Colon (tissue), 2 donors: Measurements from ENCODE around the gene ZSWIM7.
"Not testable (repeated sequence)": the region's sequence is repeated elsewhere in the genome, so short reads cannot be mapped to it uniquely, and the experiment has no call there.

Experiments
- FAIRE-seq: peaks from 2 replicates; lab custom pipeline; 2012; peaks lifted over from hg19 to GRCh38; lab: Jason Lieb, UNC
- donor health status: control.
- donor health status: control.

Gene ZSWIM7

DNA sequence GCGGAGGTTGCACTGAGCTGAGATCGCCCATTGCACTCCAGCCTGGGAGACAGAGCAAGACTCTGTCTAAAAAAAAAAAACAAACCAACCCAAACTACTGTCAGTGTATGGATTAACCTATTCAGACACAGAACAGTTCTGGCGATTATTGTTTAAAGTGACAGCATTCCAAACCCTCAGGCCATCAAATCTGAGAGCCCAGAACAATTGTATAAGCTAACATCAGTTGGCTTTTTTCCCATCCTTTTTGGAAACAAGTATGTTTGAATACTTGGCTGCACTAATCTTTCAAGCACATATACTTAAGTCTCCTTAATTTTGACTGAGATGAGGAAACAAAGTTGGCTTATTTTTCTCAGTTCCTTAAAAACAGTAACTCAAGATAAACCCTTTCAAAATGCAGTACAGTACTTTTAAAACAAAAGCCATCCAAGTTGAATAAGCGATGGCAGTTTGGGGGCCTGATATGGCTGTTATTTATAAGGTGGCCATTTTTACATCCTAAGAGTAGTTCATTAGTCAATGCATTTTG lies 1.4 kb downstream of the ZSWIM7 start:
- FAIRE-seq = no peak

DNA sequence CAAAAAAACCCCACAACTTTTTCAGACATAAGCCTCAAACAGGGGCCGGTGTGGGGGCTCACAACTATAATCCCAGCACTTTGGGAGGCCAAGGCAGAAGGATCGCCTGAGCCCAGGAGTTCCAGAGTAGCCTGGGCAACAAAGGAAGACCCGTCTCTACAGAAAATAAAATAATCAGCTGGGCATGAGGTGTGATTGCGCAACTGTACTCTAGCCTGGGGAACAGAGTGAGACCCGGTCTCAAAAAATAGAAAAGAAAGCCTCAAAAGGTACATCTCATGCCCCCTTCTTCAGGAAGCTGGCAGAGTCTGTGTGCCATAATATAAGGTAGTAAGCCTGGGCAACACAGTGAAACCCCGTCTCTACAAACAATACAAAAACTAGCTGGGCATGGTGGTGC lies 3.2 kb downstream of the ZSWIM7 start:
- FAIRE-seq = no peak

DNA sequence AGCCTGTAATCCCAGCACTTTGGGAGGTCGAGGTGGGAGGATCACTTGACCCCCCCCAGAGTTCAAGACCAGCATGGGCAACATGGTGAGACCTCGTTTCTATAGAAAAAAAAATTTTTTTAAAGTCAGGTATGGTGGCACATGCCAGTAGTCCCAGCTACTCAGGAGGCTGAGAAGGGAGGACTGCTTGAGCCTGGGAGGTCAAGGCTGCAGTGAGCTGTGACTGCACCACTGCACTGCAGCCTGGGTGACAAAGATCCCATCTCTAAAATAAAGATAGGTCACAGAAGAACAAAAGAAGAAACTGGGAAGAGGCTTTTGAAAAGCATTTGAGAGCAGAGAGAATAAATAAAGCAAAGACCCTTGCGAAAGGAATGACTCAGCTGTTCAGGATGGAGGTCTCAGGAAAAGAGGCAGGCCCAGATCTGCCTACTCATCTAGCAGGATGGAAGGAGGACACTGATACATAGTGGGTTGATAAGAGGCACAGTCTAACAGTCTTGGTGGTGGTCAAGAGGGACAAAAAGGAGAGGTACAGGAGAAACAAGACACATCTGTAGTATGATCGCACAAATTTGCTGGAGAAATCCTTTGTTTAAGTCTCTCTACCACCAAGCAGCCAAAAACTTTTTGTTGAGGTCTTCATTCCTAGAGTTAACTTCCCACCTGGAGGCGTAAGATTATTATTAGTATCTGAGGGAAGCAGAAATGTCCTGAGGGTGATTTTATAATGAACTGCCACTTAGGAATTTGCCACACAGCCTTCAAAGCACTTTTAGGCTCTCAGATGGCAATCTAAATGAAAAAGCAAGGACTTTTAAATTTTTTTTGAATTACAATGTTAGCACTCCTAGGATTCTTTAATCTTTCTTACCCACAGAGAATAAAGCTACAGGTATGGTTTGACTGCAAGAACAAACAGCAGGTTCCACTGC lies 17.6 kb downstream of the ZSWIM7 start:
- no peak for FAIRE-seq

DNA sequence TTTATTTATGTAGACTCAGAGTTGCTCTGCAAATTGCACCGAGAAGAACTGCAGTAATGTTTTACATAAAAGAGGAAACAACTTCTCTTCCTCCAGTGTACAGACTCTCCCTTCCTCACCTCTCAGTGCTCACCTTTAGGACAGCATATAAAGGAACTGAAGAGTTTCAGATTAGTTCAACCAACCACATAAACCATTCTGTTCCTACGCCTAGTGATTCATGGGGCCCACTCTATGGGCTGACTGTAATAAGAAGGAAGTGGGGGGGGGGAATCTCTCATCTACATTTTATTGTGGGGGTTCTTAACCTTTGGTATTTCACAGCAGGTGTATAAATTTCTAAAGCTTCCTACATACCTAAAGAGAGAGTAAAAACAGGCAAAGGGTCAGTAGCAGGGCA lies 18.3 kb downstream of the ZSWIM7 start:
- no peak for FAIRE-seq

DNA sequence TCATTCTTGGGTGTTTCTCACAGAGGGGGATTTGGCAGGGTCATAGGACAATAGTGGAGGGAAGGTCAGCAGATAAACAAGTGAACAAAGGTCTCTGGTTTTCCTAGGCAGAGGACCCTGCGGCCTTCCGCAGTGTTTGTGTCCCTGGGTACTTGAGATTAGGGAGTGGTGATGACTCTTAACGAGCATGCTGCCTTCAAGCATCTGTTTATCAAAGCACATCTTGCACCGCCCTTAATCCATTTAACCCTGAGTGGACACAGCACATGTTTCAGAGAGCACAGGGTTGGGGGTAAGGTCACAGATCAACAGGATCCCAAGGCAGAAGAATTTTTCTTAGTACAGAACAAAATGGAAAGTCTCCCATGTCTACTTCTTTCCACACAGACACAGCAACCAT lies 20.5 kb downstream of the ZSWIM7 start:
- not testable (repeated sequence) for FAIRE-seq

DNA sequence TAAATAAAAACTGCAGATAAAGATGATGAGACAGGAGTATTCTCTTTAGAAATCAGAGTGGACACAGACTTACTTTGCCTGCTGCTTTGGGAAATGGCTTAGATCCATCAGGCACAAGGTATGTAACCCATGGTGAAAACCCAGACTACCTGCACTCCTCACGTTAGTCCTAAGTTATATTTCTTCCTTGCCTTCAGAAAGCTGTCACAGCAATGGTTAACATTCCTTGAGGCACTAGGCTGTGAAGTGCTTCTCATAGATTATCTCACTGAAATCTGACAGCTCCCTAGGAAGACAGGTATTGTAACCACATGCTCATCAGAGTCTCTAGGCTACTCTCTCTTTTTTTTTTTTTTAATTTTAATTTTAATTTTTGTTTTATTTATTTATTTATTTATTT lies 20.9 kb downstream of the ZSWIM7 start:
- no peak for FAIRE-seq

DNA sequence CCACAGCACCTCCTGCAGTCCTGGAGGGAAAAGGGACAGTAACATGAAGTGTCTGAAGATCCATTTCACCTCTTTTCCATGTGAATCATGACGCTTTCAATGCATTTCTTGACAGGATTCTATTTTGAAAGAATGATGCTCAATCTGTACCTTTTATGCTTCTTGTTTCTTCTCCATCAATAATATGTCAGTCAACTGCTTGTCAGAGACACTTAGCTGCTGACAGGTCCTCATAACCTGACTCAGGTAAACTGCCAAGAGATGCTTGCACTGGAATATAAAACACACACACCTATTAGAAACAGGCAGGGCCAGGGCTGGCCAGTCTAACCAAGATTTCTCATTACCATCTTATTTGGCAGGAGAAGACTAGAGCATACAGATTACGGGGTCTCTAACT lies 21.6 kb downstream of the ZSWIM7 start:
- FAIRE-seq = no peak

DNA sequence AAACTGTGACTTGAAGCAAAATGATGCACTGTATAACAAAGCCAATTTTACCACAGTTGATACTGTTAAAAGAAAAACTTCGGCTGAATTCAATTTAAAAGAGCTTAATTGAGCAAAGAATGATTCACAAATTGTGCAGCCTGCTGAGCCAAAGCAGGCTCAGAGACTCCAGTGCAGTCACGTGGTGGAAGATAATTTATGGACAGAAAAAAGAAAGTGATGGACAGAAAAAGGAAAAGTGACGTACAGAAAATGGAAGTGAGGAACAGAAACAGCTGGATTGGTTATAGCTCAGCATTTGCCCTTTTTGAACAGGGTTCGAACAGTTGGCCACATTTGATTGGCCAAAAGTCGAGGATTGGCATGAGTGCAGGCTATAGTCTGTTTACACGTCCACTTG lies 25.7 kb downstream of the ZSWIM7 start:
- FAIRE-seq = no peak

DNA sequence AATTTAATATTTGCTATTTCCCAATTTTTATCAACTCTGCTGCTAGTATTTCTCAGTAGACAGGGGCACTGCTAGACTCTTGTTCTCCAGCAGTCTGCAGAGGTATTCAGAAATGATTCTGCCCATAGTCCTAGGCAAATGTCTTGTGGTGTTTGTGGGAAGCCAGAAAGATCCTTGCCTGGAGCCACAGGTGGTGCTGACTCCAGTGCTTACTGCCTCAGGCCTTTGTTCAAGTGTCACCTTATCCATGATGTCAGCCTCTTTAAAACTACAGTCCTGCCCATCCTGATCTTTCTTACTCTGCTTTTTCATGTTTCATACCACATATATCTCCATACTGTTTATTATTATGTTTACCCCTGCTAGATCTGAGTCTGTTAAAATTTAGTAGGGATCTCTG lies 26.5 kb downstream of the ZSWIM7 start:
- FAIRE-seq = no peak

DNA sequence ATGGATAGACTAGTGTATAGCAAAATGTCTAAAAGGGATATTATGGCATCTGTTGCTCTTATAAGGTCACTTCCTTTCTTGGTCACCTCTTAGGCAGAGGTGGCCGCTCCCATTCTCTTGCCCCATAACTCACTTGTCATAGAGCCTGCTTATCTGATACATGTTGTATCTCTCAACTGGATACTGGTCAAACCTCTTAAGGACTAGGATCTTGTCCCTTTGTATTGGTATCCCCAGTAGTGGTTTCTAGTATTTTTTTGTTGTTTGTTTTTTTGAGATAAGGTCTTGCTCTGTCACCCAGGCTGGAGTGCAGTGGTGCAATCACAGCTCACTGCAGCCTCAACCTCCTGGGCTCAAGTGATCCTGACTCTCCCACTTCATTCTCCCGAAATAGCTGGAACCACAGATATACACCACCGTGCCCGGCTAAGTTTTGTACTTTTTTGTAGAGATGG lies 27.0 kb downstream of the ZSWIM7 start:
- FAIRE-seq = no peak

DNA sequence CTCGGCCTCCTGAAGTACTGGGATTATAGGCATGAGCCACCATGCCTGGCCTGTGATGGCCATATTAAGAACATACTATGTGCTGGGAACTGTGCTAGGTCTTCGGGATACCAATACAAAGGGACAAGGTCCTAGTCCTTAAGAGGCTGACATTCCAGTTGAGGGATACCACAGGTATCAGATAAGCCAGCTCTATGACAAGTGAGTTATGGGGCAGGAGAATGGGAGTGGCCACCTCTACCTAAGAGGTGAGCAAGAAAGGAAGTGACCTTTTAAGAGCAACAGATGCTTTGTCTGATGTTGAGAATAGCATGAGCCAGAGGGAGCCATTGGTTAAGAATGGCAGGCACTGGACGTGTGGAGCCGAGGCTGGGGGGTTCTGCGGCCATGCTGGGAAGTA lies 27.6 kb downstream of the ZSWIM7 start:
- no peak for FAIRE-seq

DNA sequence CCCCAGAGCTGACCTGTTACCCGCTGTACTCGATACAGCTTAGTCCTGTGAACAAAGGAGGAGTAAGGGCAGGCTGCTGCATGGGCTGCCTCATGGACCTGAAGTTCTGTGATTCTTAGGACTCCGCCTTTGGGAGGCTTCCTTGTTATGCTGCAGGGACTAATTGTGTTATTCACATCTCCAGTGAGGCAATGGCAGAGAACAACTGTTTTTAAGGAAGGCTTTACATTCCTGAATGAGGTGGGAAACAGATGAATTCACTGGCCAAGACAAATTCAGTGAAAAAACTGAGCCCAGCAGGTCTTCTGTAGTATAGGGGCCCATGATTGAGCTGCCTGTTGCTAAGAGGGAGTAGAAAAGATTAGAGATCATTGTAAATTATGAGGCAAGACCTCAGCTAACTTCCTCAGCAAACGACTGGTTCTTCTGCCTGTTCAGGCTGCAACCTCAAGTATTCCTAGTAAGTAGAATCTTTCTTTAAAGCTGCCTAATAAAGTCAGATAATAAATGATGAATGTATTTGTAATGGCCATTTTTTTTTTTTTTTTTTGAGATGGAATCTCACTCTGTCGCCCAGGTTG lies 28.3 kb downstream of the ZSWIM7 start:
- no peak for FAIRE-seq

DNA sequence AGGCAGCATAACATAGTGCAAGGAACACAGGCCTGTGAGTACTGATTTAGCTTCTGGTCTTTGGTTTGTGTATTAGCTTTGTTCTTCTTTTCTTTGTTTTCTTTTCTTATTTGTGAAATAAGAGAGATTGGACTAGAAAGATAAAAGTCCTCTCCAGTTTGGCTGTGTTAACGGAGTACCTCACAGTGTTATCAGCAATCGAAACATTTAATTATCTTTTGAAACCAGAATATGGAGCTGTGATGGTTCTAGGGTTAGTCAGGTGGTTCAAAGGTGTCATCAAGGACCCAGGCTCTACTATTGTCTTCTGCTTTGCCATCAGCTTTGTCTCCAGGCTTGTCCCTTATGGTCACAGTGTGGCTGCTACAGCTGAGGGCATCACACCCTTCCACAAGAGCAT lies 29.0 kb downstream of the ZSWIM7 start:
- FAIRE-seq = no peak

DNA sequence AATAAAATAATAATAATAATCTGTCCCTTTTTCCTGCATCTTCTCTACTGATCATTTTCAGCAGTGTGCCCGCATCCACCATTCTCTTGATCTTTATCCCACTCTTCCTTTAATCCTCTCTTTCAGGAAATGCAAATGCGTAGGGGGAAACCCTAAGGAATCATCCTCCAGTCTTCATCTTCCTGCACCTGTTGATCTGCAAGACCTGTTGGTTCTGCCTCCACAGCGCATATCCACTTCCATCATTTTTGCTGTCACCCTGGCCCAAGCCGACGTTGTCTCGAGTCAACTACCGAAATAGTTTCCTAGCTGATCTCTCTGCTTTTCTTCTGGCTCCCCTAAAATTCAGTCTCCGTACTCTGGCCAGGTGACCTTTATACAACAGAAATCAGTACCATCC lies 30.0 kb downstream of the ZSWIM7 start:
- FAIRE-seq = no peak

DNA sequence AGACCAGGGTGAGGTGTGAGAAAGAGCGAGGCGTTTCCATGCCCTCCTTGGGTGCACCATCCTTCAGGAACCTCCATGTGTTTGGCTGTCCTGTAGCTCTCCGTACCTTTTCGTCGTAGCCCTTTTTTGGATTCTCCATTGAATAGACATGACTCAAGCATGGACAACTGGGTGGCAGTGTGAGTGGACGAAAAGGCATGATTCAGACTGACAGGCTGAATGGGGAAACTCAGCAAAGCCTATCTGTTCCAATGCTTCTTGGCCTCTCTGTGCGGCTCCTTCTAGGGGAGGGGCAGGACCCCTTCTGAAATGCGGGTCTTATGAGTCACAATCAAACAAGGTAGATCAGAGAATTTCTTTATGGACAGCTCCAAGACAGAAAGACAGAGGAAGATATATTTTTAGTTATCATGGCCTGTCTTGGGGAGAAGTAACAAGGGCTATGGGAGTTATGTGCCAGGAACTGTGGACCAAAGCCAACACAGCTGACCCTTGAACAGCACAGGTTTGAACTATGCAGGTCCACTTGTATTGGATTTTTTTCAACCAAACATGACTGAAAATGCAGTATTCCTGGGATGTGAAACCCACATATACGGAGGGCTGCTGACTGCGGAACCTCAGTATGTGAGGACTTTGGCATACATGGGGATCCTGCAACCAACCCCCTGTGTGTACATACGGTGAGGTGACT lies 31.7 kb downstream of the ZSWIM7 start:
- FAIRE-seq = no peak

DNA sequence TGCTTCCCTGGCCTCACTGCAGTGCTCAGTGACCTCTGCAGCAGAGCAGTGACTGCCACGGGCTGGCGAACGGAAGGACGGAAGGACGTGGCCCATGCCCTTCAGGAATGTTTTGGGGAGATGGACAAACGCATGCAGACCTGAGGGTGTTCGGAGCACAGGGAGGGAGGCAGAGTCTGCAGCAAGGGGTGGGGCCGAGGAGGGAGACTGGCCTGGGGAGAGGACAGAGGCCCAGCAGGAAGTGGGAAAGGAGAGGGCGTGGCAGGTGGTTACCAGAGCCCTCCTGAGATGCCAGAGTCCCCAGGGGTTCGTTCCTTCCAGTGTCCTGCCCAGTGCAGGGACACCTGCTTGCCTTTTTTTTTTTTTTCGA lies 32.6 kb downstream of the ZSWIM7 start:
- FAIRE-seq = no peak

DNA sequence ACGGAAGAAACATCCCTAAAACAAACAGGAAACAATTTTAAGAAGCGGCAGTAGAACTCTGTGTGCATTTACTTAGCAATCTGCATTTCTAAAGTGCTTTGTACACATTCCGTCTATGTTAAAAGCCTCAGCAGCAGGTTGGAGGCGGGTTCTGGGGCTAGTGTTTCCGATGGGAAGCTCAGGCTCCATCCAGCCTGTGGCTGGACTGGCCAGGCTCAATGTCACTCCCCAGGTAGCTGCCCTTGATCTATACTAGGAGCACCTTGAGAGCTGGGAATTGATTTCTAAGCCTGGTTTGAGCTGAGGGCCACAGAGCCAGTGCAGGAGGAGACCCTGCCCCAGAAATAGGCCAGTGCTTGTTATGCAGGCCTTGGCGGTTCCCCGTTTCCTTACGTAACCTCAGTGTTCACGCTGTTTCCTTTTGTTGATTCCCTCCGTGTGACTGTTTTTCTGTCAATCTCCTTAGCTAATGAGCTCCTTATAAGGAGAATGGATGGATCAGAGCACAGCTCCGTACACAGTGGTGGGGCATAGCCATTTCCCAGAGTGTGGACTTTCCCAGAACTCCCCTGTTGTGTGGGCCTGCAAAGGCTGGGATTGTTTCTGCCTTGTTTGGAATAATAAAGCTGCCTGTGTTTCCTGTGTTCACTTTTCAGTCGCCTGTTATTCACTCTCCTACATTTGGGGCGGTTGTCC lies 33.2 kb downstream of the ZSWIM7 start:
- FAIRE-seq = no peak

DNA sequence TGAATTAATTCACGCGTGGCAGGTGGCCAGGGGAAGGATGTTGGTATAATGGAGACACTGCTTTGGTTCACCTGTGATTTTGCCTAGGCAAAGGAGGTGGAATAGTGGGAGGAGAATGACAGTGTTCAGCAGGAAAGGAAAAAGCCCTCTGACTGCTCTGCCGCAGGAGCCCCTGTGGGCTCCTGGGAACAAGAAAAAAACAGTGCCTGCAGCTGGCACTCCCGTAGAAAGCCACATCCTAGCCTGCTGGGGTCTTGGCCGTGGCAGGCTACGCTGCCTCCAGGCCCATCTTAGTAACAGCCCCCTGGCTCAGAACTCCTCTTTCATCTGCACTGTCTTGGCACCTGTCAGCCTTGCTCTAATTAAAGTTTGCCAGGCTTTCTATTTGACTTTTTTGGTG lies 34.0 kb downstream of the ZSWIM7 start:
- no peak for FAIRE-seq

DNA sequence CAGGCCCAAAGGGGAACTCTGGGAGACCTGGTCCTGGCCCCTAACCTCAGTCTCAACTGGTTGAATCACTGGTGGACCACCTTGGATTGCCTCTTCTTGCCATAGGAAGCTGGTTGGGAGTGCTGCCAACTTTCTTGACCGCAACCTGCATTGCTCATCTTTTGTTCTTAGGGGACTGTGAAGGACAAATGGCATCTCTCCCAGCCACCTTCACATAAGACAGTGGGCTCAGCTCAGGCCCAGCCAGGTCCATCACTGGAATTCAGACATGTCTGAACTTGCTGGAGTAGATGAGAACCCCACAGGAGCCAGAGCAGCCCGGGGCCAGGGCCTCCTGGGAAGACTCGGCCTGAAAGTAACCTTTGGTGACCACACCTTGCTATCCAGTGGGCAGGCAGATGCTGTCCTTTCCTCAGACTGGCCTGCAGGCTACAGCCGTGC lies 35.8 kb downstream of the ZSWIM7 start:
- FAIRE-seq = no peak

DNA sequence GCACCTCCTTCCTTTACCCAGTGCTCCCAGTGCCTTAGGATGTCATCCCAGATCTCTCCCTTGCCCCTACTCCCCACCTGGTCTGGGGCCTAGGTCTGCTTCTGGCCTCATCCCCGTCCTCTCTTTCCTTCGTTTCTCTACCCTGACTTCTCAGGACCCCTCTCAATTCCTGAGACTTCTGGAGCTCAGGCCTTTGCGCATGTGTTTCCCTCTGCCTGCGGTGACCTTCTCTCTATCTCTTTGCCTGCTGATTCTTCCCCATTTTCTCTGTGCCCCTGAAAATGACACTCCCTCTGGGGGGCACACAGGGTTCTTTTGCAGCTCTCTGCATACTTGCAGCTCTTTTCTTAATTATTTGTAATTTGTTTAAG lies 41.0 kb downstream of the ZSWIM7 start:
- FAIRE-seq = no peak

DNA sequence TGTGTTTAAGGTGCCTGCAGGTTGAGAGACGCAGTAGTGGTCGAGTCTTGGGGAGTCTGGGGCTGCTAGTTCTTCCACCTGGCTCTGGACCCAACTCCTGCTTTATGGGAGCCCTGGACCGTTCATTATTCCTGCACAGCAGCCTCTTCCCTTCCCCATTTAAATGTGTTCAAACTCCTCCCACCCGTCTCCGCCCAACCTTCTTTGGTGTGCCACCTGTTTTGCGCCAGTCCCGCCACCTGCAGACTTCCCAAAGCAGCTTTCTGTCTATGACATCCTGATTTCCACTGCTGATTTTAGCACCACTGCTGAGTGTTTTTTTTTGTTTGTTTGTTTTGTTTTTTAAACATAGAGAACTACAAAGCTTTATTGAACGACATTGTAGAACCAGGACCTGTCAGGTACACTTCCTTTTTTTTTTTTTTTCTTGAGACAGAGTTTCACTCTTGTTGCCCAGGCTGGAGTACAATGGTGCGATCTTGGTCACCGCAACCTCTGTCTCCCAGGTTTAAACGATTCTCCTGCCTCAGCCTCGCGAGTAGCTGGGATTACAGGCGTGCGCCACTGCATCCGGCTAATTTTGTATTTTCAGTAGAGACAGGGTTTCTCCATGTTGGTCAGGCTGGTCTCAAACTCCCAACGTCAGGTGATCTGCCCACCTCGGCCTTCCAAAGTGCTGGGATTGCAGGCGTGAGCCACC lies 41.7 kb downstream of the ZSWIM7 start:
- no peak for FAIRE-seq

DNA sequence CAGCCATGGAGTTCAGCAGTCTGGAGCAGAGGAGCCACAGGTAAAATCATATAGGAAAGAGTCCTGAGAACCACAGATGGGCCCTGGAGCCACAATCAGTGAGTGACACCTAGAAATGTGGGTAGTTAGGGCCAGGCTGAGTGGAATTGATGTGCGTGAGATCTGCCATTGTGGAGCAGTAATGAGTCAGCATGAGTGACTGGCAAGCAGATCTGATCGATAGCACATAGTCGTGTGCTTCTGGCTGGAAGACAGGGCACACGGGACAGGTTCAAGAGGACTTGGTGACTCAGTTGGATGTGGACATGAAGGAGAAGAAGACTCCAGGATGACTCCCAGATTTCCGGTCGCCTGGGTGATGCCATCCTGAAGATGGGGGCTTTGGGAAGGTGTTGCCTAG lies 42.3 kb downstream of the ZSWIM7 start:
- no peak for FAIRE-seq
